ENCODE data around the gene GRID2. TPM values are rescaled to one million over a fixed set of nuclear protein-coding genes. Genes with fewer than 3 reads are reported as not detected.

GRID2 gene
- total and polyA plus RNA-seq, 8 donors = 0.39 TPM; not detected in 7

DNA sequence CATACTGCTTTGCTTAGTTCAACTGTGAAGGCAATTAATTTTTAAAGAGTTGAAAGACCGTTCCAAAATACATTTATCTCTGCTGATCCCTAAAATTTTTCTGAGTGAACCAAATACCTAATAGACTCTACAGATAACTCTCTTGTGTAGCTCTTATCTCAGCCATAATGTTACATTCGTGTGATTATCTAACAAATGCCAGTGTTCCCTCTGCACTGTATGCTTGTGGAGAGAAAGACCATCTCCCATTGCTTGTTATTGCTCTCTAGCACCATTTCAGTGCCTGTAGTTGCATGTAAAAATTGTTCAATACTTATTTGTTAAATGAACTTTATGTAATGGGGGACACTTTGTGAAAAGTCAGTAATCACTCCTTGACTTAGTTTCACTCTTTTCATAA lies 1443.5 kb downstream of the GRID2 start:
- 36 to 37% methylated on average over 2 of the region's 2 CpGs for WGBS, 2 donors
- H3K4me1 ChIP-seq = no peaks in the 10 kb centered on the region
- no peak overlapping the region for H3K27ac ChIP-seq
- intact Hi-C loops (cut with DNase I) = no loop called here
- no peaks in the 10 kb centered on the region for H3K9me3 ChIP-seq
- DNase-seq = no peak
- H3K36me3 ChIP-seq = no peaks in the 10 kb centered on the region
- TF ChIP-seq, protein P1, sequence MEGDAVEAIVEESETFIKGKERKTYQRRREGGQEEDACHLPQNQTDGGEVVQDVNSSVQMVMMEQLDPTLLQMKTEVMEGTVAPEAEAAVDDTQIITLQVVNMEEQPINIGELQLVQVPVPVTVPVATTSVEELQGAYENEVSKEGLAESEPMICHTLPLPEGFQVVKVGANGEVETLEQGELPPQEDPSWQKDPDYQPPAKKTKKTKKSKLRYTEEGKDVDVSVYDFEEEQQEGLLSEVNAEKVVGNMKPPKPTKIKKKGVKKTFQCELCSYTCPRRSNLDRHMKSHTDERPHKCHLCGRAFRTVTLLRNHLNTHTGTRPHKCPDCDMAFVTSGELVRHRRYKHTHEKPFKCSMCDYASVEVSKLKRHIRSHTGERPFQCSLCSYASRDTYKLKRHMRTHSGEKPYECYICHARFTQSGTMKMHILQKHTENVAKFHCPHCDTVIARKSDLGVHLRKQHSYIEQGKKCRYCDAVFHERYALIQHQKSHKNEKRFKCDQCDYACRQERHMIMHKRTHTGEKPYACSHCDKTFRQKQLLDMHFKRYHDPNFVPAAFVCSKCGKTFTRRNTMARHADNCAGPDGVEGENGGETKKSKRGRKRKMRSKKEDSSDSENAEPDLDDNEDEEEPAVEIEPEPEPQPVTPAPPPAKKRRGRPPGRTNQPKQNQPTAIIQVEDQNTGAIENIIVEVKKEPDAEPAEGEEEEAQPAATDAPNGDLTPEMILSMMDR (IDR thresholded peaks at IDR 0.05) = no peak
- H3K4me3 ChIP-seq = no peak overlapping the region
- no peak for FAIRE-seq
- ATAC-seq = no peak
- no peaks in the 10 kb centered on the region for H3K27me3 ChIP-seq

DNA sequence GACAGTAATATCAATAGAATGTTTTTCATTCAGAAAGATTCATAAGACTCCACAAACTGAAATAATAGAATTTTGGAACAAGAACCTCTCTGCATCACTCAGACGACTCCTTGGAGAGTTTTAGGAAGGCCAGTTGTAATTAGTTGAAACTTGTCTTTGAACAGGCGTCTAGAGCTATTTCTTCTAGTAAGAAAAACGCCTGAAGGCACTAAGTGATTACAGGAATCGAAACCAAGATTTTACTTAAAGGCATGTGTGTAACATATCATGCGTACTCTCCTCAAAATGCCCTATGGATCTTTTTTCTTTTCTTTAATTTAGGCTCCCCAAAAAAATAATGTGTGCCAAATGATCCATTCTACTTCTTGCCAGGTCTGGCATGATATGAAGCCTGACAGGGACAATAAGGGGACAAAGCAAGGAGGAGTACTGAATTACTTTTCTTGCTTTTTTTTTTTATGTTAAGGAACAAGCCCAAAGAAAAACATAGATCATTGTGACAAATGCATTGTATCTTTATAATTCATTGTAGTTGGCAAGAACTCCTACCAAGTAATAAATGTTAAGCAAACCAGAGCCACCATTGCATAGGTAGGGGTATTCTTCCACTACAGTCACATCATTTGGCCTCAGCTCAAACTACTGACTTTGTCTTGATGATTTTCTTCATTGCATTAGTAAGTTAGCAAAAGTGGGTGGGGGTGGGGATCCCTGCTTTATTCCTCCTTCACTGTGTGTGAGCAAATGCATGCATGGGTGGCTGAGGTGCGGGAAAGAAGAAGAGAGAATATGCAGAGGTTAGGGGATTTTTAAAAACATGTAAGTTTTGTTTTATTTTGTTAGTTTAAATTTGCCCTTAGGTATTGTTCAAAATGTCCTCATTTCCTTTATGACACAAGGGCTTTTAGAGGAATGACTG lies 1444.9 kb downstream of the GRID2 start:
- WGBS, 2 donors = 68 to 78% methylated on average over 6 of the region's 6 CpGs
- DNase-seq = no peak
- intact Hi-C loops (cut with DNase I) = no loop called here
- Histone ChIP-seq H3K4me3 (no peak overlapping the region), H3K27me3 (no peaks in the 10 kb centered on the region), H3K27ac (no peak overlapping the region), H3K4me1 (no peaks in the 10 kb centered on the region), H3K36me3 (no peaks in the 10 kb centered on the region), H3K9me3 (no peaks in the 10 kb centered on the region)
- no peak for FAIRE-seq
- TF ChIP-seq, protein P1 (IDR thresholded peaks at IDR 0.05) = no peak
- no peak for ATAC-seq

DNA sequence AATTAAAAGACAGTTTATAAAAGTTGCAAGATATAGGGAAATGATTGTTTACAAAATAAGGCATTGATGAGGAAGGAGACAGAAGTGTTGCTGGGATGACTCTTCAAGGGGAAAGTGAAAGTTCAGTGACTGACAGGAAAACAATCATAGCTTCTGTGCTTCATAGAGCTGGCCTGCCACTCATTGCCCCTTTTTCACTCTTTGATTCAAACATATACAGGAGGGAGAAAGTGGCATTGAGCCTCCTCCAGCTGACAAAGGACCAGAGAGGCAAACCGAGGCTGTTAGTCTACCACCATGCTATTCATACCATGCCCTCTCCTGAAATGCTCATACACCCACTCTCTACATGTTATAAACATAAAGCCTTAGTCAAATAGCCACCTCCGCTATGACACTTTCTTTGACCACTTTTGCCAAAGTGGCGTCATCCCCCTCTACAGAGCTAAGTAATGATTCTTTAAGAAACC lies 1445.6 kb downstream of the GRID2 start:
- Histone ChIP-seq H3K36me3 (no peaks in the 10 kb centered on the region), H3K4me1 (no peaks in the 10 kb centered on the region), H3K9me3 (no peaks in the 10 kb centered on the region), H3K27me3 (no peaks in the 10 kb centered on the region), H3K4me3 (no peak overlapping the region), H3K27ac (no peak overlapping the region)
- DNase-seq (no peak), FAIRE-seq (no peak), ATAC-seq (no peak)
- TF ChIP-seq, protein P1 (IDR thresholded peaks at IDR 0.05) = no peak
- 80 to 82% methylated on average over 3 of the region's 3 CpGs for WGBS, 2 donors
- intact Hi-C loops (cut with DNase I) = no loop called here

DNA sequence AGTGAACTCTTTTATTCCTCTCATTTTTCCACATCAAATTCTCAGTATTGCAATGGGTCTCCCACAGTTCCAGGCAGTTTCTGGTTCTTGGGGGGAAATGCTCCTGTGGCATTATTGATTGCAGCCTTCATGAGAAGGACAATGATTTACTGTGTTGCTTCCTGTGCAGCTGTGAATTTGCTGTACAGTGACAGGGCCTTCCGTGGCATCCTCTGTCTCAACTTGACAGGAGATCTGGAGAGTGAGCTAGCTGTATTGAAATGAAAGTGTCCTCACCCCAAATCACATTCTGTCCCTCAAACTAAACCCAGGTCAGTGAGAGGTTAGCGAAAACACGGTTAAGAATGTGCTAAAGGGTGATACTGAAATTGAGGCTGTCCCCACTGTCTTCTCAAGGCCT lies 1447.6 kb downstream of the GRID2 start:
- Histone ChIP-seq H3K27ac (no peak overlapping the region), H3K4me1 (no peaks in the 10 kb centered on the region), H3K9me3 (no peaks in the 10 kb centered on the region), H3K4me3 (no peak overlapping the region), H3K27me3 (no peaks in the 10 kb centered on the region), H3K36me3 (no peaks in the 10 kb centered on the region)
- FAIRE-seq = no peak
- intact Hi-C loops (cut with DNase I) = no loop called here
- ATAC-seq = no peak
- TF ChIP-seq, protein P1 (IDR thresholded peaks at IDR 0.05) = no peak
- WGBS, 2 donors = 59 to 65% methylated on average over 3 of the region's 3 CpGs
- DNase-seq = no peak

DNA sequence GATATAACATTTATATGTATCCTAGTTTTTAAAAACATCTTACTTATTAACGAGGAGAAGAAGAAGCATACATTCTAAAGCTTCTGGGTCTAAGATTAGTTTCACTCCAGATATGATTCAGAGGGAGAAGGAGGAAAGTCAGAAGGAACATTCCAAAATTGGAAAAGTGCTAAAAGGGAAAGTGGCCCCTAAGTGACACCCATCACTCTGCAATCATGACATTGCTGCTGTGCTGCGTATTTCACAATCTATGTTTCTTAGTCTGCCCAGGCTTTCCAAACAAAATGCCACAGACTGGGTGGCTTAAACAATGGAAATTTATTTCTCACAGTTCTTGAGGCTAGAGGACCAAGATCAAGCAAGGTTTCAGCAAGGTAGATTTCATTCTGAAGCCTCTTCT lies 1452.3 kb downstream of the GRID2 start:
- TF ChIP-seq, protein P1 (IDR thresholded peaks at IDR 0.05) = no peak
- no peak for FAIRE-seq
- intact Hi-C loops (cut with DNase I) = no loop called here
- WGBS, 2 donors = 77 to 86% methylated on average over 2 of the region's 2 CpGs
- Histone ChIP-seq H3K4me1 (no peaks in the 10 kb centered on the region), H3K4me3 (no peak overlapping the region), H3K9me3 (no peaks in the 10 kb centered on the region), H3K36me3 (no peaks in the 10 kb centered on the region), H3K27me3 (no peaks in the 10 kb centered on the region), H3K27ac (no peak overlapping the region)
- DNase-seq = no peak
- ATAC-seq = no peak
